HG03066 (cell line): ENCODE measurements around the gene BICD2.

Experiments used
- ATAC-seq: cut with Tn5 transposase; IDR thresholded peaks from one replicate; pipeline ENCODE4 v1.9.1; 2021; ENCODE audit warnings: low read depth; ENCODE audit not compliant: unreplicated experiment

Gene BICD2

DNA sequence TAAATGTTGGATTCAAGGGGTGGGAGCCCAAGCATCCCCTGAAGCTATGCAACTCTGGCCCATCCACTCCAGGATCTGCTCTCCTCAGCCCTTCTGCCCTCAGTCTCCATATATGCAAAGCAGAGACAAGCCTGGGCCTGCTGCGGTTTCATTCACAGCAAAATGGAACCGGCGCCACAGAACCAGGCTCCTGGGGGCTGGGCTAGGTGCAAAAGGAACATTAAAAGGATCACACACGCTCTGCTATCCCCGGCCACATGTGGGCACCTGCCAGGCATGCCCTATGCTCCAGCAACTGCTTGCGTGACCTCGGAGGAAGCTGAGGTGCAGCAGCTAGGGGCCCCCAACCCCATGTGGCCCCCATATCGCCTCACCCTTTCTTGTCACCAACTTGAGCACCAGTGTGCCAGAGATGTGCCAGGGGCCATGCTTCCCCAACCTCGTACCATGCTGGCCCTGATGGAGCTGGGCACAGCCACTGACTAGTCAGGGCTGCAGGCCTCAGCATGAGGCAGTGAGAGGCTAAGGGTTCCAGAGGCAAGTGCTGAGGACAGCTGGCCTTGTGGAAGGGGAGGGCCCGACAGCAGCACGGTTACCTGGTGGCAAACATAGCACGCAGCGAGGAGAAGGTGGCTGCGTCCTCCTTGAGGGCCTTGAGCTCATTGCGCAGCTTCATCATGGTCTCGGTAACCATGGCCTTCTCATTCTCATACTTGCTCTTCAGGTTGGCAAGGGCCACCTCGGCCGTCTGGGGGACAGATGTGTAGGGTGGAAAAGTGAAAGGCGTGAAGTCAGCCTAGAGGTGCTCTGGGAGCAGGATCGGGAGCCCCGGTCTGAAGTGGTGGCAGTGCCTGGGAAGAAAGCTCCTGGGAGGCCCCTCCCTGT lies 47.2 kb downstream of the BICD2 start:
- ATAC-seq, result peak; percentile 68

DNA sequence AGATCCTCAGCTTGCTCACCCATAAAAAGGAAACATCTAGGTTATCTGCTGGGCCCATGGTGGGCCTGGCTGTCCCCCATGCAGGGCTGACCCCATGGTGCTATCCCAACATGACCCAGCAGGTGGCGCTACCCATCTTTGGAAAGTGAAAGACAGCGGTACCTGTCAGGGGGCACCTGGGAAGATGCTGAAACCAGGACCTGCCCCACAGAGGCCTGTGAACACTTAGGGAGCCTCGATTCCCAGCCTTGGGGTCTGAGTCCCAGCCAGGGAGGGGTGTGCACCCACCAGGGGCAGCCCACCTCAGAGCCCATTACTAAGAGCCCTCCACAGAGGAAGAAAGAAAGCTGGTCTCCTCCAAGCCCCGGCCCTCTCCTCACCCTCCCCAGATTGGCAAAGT lies 48.1 kb downstream of the BICD2 start:
- no peak for ATAC-seq

DNA sequence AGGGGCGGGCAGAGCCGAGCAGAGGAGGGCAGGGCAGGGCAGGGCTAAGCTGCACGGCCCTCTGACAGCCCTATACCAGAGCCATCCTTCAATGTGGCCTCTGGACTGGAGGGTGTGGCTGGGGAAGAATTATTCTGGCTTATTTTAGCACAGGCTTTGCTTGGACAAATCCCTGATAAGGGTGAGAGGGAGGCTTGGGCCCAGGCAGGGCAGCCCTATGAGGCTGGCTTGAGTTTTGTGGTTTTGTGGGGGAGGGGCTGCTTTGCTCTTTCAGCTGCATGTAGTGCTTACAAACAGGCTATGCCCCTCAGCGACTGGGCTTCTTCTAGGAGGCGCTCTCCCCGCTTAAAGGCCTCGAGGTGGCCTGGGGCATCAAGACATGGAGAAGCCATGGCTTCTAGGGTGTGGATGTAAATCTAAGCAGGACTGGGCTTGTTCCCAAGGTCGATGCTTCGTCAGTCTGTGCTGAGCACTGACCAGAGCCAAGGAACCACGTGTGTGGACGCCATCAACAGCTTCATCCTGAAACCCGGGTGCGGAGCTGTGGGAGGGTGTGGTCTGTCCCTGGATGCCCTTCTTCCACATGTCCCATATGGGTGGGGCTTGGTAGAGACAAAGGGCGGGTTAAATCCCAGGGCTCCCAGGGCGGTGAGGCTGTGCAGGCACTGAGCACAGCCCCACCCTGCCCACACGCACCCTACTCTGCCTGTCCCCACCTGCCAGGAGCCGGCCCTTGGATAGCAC lies 49.0 kb downstream of the BICD2 start:
- ATAC-seq, result no peak

DNA sequence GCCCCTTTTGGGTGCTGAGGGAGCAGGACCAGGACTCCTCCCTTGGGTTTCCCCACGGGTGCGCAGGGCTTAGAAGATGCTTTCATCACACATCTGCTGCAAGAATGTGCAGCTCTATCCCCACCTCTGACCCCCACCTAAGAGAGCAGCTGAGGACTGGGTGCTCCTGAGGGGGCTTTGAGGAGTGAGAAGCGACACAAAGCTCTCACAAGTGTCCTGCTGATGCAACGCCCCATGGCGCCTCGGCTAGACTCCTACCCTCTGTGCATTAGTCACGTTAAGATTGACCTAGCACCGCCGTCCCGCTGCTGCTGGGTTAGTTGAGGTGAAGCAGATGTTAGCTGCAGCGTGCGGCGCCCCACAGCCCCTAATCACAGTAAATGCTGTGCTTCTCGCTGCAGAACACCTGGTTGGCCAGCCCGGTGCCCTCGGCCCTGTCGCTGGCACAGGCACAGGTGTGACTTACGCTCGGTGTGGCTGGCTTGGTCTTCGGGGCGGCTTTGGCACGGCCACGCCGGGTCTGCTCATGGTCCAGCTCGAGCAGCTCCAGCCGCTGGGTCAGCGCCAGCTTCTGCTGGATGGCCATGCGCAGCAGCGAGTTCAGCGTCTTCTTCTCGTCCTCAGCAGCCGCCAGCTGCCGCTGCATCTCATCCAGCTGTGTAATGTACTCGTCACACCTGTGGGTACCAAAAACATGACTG lies 49.7 kb downstream of the BICD2 start:
- ATAC-seq, result no peak

DNA sequence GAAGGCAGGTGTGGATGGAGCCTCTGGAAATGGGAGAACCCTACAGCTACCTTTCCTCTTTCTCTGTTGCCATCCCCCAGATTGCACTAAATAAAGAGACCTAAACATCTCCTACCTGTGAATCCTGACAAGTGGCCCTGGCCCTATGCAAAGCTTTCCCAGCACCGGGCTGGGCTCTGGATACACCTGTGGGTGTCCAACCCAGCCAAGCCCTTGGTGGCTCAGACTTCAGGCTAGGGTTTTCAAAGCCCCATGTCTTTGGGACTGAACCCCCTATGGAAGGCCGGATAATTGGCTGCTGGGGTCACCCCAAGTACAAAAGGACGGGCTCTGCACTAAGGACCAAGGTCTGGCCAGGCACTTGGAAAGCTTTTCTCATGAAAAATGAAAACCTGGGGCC lies 50.6 kb downstream of the BICD2 start:
- no peak for ATAC-seq

DNA sequence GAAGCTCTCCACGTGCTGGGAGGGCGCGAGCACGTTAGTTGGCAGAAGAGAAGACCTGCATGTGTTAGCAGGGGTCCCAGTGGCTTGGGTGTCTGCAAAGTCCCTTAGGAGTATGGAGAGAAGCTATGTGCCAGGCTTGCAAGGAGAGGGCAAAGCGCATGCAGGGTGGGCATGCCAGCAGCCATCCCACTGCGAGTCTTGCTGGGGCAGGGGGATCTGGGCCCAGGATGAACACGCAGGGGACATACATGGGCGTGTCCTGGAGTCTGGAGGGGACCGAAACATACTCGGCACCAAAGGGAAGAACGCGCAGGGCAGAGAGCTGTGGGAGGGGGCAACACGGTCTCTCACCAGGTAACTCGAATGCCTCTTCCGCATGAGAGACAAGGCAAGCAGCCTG lies 51.1 kb downstream of the BICD2 start:
- no peak for ATAC-seq

DNA sequence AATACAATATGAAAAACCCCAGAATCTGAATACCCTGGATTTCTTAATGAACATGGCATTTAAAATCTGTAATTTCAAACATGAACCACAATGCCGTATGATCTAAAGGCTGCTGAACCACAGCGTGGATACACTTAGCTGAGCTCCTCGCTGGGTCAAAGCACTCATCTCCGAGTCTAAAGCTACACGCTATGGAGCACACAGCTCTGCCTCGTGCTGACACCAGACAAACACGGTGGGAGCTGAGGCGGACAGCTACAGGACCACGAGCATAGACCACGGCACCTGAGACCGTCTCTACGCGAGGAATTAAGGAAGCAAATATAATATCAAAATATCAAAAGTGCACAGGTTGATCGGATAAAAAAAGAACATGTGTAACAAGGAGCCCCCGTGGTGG lies 51.9 kb downstream of the BICD2 start:
- ATAC-seq, result no peak

DNA sequence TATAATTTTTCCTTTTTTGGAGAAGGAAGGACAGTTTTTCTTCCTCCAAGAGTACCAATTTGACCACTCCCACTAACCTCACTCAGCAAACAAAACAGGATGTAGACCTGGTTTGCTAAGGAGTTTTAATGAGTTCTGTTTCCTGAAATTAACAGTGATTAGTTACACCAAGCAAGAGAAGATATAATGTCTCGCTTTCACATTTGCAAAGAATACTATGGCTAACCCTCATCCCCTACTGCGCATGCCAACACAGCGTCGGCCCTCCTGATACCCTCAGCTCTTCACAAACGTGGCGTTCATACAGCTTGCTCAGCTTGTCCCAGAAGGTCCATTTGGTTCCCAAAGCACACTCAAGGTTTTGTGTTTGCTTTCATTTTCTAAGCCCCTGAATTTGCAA lies 52.8 kb downstream of the BICD2 start:
- no peak for ATAC-seq

DNA sequence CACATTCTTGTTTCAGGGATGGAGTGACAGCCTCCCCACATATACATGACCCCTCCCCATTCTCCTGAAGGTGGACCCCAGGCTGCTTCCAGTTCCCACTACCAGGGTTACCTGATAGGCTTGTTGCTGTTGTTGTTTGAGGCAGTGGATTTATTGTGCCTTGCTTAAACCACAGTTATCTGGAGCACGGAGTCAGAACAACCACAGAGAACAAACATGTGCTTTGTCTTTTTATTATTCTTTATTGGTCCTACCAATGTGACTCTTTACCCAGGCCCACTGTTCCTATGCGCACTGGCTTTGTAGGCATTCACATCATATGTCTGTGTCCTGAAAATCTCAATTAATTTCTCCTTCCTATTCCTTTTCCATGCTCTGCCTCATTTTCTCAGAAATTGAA lies 53.5 kb downstream of the BICD2 start:
- ATAC-seq, result no peak

DNA sequence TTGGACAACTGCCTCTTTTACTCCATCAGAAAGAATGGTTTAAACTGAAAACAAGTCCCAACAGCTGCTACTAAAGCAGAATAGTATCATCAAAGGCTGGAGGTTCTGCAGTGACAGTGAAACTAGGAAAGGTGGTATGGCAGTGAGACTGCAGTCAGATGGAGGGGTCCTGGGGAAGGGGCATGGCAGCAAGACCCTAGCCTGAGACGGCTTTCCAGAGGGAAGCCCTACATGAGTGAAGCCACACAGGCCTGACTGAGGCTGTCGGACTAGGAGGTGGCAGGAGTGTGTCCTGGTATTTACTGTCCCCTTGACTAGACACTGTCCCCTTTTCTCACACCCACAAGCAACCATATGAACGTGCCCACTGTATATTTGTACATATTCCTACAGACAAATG lies 54.3 kb downstream of the BICD2 start:
- ATAC-seq, result no peak

DNA sequence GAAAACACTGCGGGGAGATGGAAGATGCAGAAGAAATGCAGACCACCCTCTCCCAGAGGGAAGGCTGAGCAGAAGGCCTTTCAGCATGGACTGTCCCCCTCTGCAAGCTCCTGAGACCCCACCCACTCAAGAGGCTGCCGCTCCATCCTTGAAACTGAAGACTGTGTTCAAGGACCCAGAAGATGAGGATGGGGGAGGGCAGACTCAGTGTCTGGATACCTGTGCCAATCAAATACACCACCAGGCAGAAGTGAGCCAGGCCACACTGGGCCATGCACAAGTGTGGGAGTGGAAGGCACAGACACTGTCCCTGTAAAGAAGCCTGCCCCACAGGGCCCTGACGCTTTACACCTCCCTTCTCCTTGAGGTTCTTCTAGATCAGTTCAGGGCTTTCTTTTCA lies 54.7 kb downstream of the BICD2 start:
- ATAC-seq, result no peak

DNA sequence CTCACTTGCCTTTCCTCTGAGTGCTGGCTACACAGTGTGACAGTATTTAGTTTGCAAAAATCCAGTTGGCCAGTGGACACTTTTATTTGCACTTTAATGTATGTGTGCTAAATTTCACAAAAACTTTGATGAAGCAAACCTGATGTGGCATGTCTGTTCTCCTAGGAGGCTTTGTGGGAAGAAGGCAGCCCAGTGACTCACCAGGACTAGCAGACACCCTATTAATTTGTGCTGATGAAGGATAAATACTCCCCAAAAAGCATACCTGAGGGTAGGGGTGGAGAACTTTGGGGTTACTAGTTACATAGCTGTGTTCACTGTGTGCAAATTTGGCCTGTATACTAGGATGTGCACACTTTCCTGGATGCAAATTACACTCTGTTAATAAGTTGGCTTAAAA lies 55.4 kb downstream of the BICD2 start:
- no peak for ATAC-seq

DNA sequence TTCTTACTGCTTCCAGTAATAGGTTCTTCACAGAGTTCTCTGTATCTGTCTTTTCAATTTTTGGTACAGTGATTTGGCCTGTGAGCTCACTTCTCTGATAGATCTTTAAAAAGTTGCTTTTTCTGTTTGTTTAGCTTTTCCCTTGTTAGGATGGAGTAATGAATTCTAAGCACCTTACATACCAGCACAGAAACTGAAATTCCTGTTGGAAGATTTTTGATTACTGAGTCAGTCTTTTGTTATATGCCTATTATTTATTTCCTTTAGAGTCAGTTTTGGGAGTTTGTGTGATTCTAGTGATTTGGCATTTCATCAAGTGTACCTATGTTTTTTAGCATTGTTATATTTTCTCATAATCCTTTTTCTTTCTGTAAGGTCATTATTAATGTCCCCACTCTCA lies 57.1 kb downstream of the BICD2 start:
- no peak for ATAC-seq

DNA sequence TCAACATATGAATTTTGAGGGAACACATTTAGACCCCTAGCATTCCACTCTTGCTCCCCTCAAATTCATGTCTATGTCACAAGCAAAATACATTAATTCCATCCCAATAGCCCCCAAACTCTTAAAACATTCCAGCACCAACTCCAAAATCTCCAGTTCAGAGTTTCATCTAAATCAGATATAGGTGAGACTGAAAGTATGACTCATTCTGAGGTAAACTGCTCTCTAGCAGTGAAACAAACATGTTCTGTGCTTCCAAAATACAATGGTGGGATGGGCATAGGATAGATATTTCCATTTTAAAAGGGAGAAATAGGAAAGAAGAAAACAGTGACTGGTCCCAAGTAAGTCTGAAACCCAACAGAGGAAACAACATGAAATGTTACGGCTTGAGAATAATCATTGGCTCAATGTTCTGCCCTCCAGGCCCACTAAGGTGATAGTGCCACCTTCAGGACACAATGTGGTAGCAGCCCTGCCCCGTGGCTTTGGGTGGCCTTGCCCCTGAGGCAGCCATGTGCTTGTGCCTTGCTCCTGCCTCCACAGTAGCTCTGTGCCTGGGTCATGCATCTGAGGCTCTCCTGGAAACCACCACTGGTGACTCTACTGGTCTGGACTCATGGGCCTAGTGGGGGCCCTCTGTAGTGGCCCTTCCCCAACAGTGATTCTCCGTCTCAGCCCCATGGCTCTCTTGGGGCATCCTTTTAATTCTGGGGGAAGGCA lies 58.3 kb downstream of the BICD2 start:
- ATAC-seq, result no peak

DNA sequence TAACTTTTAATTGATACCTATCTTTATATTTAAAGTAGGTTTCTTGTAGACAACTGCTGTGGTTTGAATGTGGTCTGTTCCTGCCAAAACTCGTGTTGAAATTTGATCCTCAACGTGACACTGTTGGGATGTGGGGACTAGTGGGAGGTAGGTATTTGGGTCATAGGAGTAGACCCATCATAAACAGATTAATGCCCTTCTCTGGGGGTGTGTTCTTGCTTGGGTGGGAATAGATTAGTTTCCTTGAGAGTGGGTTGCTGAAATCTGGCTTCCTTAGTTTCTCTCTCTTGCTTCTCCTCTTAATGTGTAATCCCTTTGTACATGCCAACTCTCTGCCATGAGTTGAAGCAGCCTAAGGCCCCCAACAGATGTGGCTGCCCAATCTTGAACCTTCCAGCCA lies 60.1 kb downstream of the BICD2 start:
- no peak for ATAC-seq

DNA sequence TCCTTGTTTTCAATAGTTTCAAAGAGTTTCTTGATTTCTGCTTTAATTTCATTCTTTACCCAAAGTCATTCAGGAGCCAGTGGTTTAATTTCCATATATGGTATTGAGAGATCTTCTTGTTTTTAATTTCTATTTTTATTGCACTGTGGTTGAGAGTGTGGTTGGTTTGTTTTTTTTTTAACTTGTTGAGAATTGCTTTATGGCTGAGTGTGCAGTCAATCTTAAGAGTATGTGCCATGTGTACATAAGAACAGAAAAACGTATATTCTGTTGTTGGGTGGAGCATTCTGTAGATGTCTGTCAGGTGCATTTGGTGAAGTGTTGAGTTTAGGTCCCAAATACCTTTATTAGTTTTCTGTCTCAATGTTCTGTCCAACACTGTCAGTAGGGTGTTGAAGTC lies 68.0 kb downstream of the BICD2 start:
- ATAC-seq, result no peak

DNA sequence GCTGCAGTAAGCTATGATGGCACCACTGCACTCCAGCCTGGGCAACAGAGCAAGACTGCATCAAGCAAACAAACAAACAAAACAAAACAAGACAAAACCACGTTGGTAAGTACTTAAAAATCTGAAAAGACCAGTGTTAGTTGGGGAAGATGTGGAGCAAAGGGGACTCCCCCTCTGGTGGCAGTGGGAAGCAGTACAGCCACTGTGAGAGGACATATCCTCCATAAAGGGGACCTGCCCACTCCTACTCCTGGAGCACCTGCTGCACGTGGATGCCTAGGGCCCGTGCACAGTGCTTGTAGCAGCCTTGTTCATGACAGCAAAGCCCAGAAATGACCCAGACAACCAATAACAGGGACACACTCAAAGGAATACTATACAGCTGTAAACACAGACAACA lies 77.7 kb downstream of the BICD2 start:
- ATAC-seq, result no peak

DNA sequence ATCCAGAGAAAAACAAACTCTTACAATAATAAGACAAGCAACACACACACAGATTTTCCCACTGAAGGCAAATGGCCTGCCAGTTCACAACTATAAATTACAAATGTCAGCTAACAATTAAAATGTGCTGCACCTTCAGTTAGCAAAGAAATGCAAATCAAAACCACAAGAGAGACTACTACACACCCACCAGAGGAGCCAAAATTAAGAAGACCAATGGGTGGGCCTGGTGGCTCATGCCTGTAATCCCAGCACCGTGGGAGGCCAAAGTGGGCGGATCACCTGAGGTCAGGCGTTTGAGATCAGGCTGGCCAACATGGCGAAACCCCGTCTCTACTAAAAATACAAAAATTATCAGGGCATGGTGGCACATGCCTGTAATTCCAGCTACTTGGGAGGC lies 79.6 kb downstream of the BICD2 start:
- no peak for ATAC-seq

DNA sequence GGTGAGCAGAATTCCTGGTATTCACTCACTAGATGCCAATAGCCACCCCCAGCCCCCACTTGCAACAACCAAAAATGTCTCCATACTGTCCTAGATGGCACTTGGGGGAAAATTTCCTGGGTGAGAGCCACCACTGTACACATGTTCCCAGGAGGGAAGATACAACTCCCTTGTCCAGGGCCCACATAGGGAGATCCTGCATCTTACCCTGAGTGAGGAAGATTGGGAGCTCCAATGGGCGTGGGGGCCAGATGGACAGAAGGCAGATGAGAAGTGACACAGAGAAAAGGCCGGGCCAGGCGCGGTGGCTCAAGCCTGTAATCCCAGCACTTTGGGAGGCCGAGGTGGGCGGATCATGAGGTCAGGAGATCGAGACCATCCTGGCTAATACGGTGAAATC lies 82.4 kb downstream of the BICD2 start:
- ATAC-seq, result no peak

DNA sequence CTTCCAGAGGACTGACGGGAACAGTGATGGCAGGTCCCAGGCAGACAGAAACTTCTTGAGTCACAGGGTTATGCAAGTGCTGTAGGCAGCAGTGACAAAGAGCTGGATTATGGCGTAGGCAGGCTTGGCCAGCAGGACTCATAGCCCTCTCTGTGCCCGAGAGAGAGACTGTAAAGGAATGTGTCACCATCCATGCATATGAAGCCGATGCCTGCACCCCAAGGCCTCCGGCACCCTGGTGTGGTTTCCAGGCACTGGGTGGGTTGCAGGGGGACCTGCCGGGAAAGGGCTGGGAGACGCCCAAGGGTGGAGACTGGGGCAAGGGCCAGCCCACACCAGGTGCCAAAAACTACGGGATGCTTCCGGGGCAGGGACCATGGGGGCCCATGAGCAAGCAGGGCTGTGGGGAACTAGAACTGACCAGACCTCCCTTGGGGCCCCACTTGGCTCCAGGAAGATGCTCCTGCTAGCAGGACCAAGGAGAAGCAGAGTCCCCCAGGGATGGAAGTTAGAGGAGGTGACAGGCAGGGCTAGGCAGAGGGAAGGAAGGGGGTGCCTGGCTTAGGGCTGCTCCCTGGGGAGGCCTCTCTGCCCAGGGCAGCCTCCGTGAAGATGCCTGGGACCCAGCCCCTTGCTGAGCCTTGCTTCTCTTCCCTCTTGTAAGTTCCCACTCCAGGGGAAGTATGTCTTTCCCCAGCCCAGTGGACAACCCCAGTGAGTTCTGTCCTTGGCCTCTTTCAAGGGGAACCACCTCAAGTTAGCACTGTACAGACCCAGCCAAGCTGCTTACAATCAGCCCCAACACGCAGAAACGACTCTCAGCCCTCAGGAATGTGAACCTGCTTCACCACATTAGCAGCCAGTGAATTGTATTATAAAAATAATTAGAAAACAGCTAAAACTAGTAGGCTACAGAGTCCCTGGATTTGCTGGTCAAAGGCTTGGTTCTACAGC lies 84.2 kb downstream of the BICD2 start:
- ATAC-seq, result no peak
